GM12878 (cell line): Measurements from ENCODE around the gene KCNIP3. TPM values are rescaled to one million over a fixed set of nuclear protein-coding genes. Genes with fewer than 3 reads are reported as not detected.

ENCODE experiments used
- ATAC-seq: fragments of 200-7000 bp; cut with Tn5 transposase; 3 replicates; pipeline ENCODE4 v1.9.1; 2020; ENCODE audit warnings: mild to moderate bottlenecking, moderate library complexity
- BruUV-seq: library from RNA; stranded (reverse); fragments of 400-500 nt; replicated peaks from 2 replicates; lab custom pipeline; 2021; lab: Mats Ljungman, UMichigan
- CTCF ChIA-PET: fragments of 300-600 bp; sonication (Branson Sonifier 250); formaldehyde crosslinking; extraction: SDS; loops from one replicate; lab custom pipeline; 2021; ENCODE audit warnings: inconsistent platforms; lab: Yijun Ruan, JAX
- POLR2A ChIA-PET: fragments of 350-600 bp; formaldehyde crosslinking; extraction: SDS; loops from one replicate; lab custom pipeline; 2021; ENCODE audit warnings: inconsistent platforms; lab: Charles Lee
- RAD21 ChIA-PET: fragments of 300-600 bp; sonication (Branson Sonifier 250); formaldehyde crosslinking; loops from one replicate; lab custom pipeline; 2023; ENCODE audit warnings: antibody characterized with exemption; ENCODE audit not compliant: unreplicated experiment; lab: Charles Lee
- SMC1A ChIA-PET: fragments of 300-600 bp; sonication (Branson Sonifier 250); formaldehyde crosslinking; loops from one replicate; lab custom pipeline; 2023; ENCODE audit not compliant: unreplicated experiment, uncharacterized antibody; lab: Charles Lee
- DNase-seq: peaks from one replicate; pipeline ENCODE4 v3.0.0-alpha.2; 2011; ENCODE audit warnings: low read depth, low spot score
- FAIRE-seq: peaks from 3 replicates; lab custom pipeline; 2011; peaks lifted over from hg19 to GRCh38; lab: Jason Lieb, UNC
- H2AFZ ChIP-seq: 2 replicates; pipeline ENCODE4 v1.6.0; 2011; ENCODE audit warnings: low read depth, low read length, control low read depth; ENCODE audit not compliant: control insufficient read depth
- H3K27ac ChIP-seq: 2 replicates; pipeline ENCODE4 v1.5.1; 2011; ENCODE audit warnings: control low read depth; ENCODE audit not compliant: control insufficient read depth, insufficient read depth
- H3K27me3 ChIP-seq, 2 experiments: replicated peaks in 1 of 2; 2 replicates each; pipeline versions ENCODE4 v1.6.0 to v1.6.1; 2011; ENCODE audit warnings: low read length in 1 of 2; ENCODE audit not compliant: control insufficient read depth in 2 of 2, insufficient read depth in 2 of 2
- H3K36me3 ChIP-seq, 2 experiments: 2 replicates each; pipeline ENCODE4 v1.5.1; 2011; ENCODE audit warnings: low read length in 1 of 2; ENCODE audit not compliant: control insufficient read depth in 2 of 2, insufficient read depth in 2 of 2
- H3K4me1 ChIP-seq: 2 replicates; pipeline ENCODE4 v1.6.1; 2011; ENCODE audit warnings: mild to moderate bottlenecking, low read length, moderate library complexity, mixed read lengths; ENCODE audit not compliant: control insufficient read depth, insufficient read depth
- H3K4me2 ChIP-seq: 2 replicates; pipeline ENCODE4 v1.6.0; 2011; ENCODE audit warnings: control low read depth; ENCODE audit not compliant: control insufficient read depth, insufficient read depth
- H3K4me3 ChIP-seq: fragments of 200-600 bp; sonication (generic); 2 replicates; pipeline ENCODE4 v1.5.1; 2016
- H3K79me2 ChIP-seq: 2 replicates; pipeline ENCODE4 v1.6.0; 2011; ENCODE audit warnings: low read length; ENCODE audit not compliant: control insufficient read depth, insufficient read depth
- H3K9ac ChIP-seq: 2 replicates; pipeline ENCODE4 v1.8.0; 2011; ENCODE audit warnings: low read length, control low read depth, mixed read lengths; ENCODE audit not compliant: control insufficient read depth, insufficient read depth
- H3K9me3 ChIP-seq: replicated peaks from 3 replicates; pipeline ENCODE4 v1.5.1; 2011; ENCODE audit warnings: mild to moderate bottlenecking, low read length; ENCODE audit not compliant: control insufficient read depth, insufficient read depth
- H4K20me1 ChIP-seq: 2 replicates; pipeline ENCODE4 v1.6.0; 2011; ENCODE audit not compliant: control insufficient read depth, insufficient read depth
- JUND ChIP-seq: IDR thresholded peaks from 2 replicates; pipeline ENCODE4 v1.6.1; 2012; ENCODE audit warnings: low read depth, mild to moderate bottlenecking, low read length, improper control_type of control experiment, moderate library complexity
- PAX8 ChIP-seq: fragments of 450-650 bp; IDR thresholded peaks from 2 replicates; pipeline ENCODE4 v1.6.1; 2017; ENCODE audit warnings: mild to moderate bottlenecking, moderate library complexity
- RFX5 ChIP-seq: IDR thresholded peaks from 2 replicates; pipeline ENCODE4 v1.6.1; 2011; ENCODE audit warnings: low read depth, low read length, improper control_type of control experiment
- YBX1 ChIP-seq: fragments of 450-650 bp; IDR thresholded peaks from 2 replicates; pipeline ENCODE4 v1.6.1; 2016; ENCODE audit warnings: antibody characterized with exemption
- ZBED1 ChIP-seq: IDR thresholded peaks from 2 replicates; pipeline ENCODE4 v1.6.1; 2016; ENCODE audit warnings: borderline replicate concordance
- WGBS: methylation state at CpG from one replicate; pipeline ENCODE4 v1.1.6; 2016; ENCODE audit warnings: low lambda C conversion rate; ENCODE audit not compliant: insufficient replicate concordance, insufficient coverage; ENCODE audit errors: missing lambda C conversion rate; 5-methylcytosine and 5-hydroxymethylcytosine counted together
- in situ Hi-C: fragments of 300-500 bp; cut with MboI; formaldehyde crosslinking; loops from 9 replicates; pipeline ENCODE4 v1.14.3; 2018; ENCODE audit warnings: mixed read lengths
- intact Hi-C: fragments of 100-400 bp; cut with micrococcal nuclease; formaldehyde crosslinking; loops from one replicate; pipeline ENCODE4 v1.14.2; 2022; ENCODE audit not compliant: unreplicated experiment
- polyA plus RNA-seq, 11 experiments: library from polyadenylated mRNA; depleted of rRNA in 4 of 11; unstranded in 6 of 11; stranded (reverse) in 5 of 11; fragments of >200 nt; fragmentation: Nextera tagmentation in 4 of 11; fragmentation: Illumina TruSeq in 1 of 11; extraction: Ambion mirVana in 4 of 11; extraction: Trizol in 1 of 11; gene quantifications; 1 replicate in 1 of 11; 2 replicates in 10 of 11; pipeline versions ENCODE4 v1.2.1 to v1.2.3, GENCODE V29; 2011 to 2016; ENCODE audit warnings: inconsistent platforms in 2 of 11, missing spikeins in 2 of 11, low read depth in 1 of 11
- total RNA-seq, 4 experiments: library from RNA; depleted of rRNA in 3 of 4; stranded (reverse); fragments of >200 nt in 3 of 4; fragmentation: Illumina TruSeq in 1 of 4; extraction: Trizol in 1 of 4; gene quantifications; 2 replicates each; pipeline versions ENCODE4 v1.2.1 to v1.2.3, GENCODE V29; 2013 to 2021

The KCNIP3 gene
- total and polyA plus RNA-seq, 10 of the 15 experiments (the other 5 are each of a cell fraction or from before 2014, with no cell fraction given): not detected

DNA sequence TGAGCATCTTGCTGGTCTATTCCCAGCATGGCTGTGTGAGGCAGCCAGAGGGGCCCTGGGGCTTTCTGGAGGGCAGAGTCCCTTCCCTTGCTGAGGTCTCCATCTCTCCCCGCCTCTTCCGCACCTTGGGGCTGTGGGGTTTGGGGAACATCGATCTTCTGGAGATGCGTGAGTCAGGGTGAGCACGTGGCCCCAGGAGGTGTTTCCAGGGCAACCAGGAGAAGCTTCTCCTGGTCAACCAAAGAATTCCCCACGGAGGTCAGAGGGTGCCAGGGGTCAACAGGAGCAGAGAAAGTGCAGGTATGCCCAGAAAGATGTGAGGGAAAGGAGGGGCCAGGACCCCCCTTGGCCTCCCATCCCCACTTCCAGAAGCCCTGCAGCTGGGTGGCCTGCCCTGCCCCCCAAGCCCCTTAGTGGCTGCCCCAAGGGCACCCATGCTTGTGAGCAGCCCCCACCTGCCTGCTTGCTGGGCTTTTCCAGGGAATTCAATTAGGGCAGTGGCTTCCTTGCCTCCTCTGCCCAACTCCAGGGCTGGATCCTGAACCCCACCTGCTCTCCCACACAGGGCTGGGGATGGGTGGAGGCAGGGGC is 25.7 kb upstream of the KCNIP3 start:
- DNase-seq (no peak), FAIRE-seq (no peak), ATAC-seq (no peak)
- Histone ChIP-seq H3K27ac (no peak overlapping the region), H2AFZ (no peak overlapping the region), H3K9ac (no peak overlapping the region), H3K4me1 (no peaks in the 10 kb centered on the region), H4K20me1 (no peaks in the 10 kb centered on the region), H3K4me2 (no peak overlapping the region), H3K36me3 (no peaks in the 10 kb centered on the region), H3K27me3 (peaks cover 0 to 1% of the 10 kb centered on the region in 2 experiments; a peak in 2 of 4 replicates), H3K4me3 (no peak overlapping the region), H3K79me2 (no peaks in the 10 kb centered on the region), H3K9me3 (no peaks in the 10 kb centered on the region)
- ChIA-PET CTCF (no interaction called here), RAD21 (no interaction called here), SMC1A (no interaction called here), POLR2A (no interaction called here)
- 35% methylated on average over 6 of the region's 6 CpGs for WGBS
- intact Hi-C loops: no loop called here
- BruUV-seq: no TSS peak
- in situ Hi-C loops: no loop called here
- TF ChIP-seq ZBED1: no peak

- no peak for DNase-seq
- no peaks in the 10 kb centered on the region for H3K9me3 ChIP-seq
- no TSS peak for BruUV-seq
- CTCF ChIA-PET: no interaction called here
- ATAC-seq: no peak
- no peak overlapping the region for H2AFZ ChIP-seq
- H4K20me1 ChIP-seq: no peaks in the 10 kb centered on the region
- FAIRE-seq: no peak
- POLR2A ChIA-PET: no interaction called here
- no peaks in the 10 kb centered on the region for H3K36me3 ChIP-seq
- in situ Hi-C loops (no loop called here), intact Hi-C loops (no loop called here)
- H3K27ac ChIP-seq: no peak overlapping the region
- 36% methylated on average over 6 of the region's 6 CpGs for WGBS
- H3K4me2 ChIP-seq: no peak overlapping the region
- SMC1A ChIA-PET: no interaction called here
- no peaks in the 10 kb centered on the region for H3K79me2 ChIP-seq
- TF ChIP-seq PAX8: no peak
- TF ChIP-seq YBX1: no peak
- no peak for TF ChIP-seq JUND
- no peak for TF ChIP-seq RFX5
- H3K4me3 ChIP-seq: no peak overlapping the region
- no peaks in the 10 kb centered on the region for H3K4me1 ChIP-seq
- RAD21 ChIA-PET: no interaction called here
- peaks cover 0 to 1% of the 10 kb centered on the region in 2 experiments; a peak in 2 of 4 replicates for H3K27me3 ChIP-seq
- H3K9ac ChIP-seq: no peak overlapping the region
Observed at GRCh38 chr2:95272299-95272751, 24.8 kb upstream of the KCNIP3 start.
